ENCODE measurements around the gene SIRPB2. TPM values are rescaled to one million over a fixed set of nuclear protein-coding genes. Genes with fewer than 3 reads are reported as not detected.

SIRPB2 gene
- total RNA-seq, 1 experiment from 2014 or later = not detected

DNA sequence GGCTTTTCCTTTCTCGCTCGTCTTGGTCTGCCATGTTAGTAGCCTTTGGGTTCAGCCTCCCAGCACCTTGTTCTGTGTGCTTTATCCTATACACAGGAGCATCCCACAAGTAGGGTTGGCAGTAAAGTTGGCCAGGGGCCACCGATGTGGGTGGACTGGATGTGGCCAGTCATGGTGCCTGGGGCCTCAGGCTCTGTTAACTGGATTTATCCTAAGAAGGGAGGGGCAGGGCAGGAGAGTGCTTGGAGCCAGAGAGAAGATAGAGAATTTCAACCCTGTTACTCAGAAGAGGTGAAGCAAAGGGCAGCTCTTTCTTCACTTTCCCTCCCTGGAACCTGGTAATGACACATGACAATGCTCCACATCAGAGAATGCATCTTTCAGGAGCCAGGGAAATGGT, 14.1 kb upstream of the SIRPB2 start:
- H3K9ac ChIP-seq (ENCODE audit: extremely low read depth, insufficient read length, low read length) = no peak overlapping the region
- H4K5ac ChIP-seq (ENCODE audit: insufficient read length, low read depth, low read length) = no peak overlapping the region
- Mint-ChIP-seq H3K4me1 (peaks cover 17 to 24% of the 10 kb centered on the region in 2 experiments), H3K9me3 (peaks cover 11 to 12% of the 10 kb centered on the region in 2 experiments), H3K27ac (no peak overlapping the region), H3K27me3 (ENCODE audit: low read depth) (peaks cover 15% of the 10 kb centered on the region), H3K4me3 (no peak overlapping the region), H3K36me3 (ENCODE audit: insufficient read depth in 1 of 3, low read depth in 3 of 3) (peaks cover 0 to 12% (median 3%) of the 10 kb centered on the region in 3 experiments; a peak in 3 of 7 replicates)
- H3T11ph ChIP-seq (ENCODE audit: low read length) = no peak overlapping the region
- H3K79me2 ChIP-seq (ENCODE audit: insufficient read depth, low read length) = no peaks in the 10 kb centered on the region
- no peak overlapping the region for H2AFZ ChIP-seq (ENCODE audit: low read length)
- H2BK15ac ChIP-seq (ENCODE audit: low read depth, low read length) = no peak overlapping the region
- TF ChIP-seq CTCF (conservative IDR thresholded peaks at IDR 0.05) = no peak
- no peak overlapping the region for H3K4ac ChIP-seq (ENCODE audit: low read depth, low read length)
- H2BK120ac ChIP-seq (ENCODE audit: low read depth, low read length, poor library complexity, severe bottlenecking) = no peak overlapping the region
- no peaks in the 10 kb centered on the region for H3K4me1 ChIP-seq (ENCODE audit: insufficient read depth, low read length)
- H4K91ac ChIP-seq (ENCODE audit: insufficient read length, low read depth, low read length) = no peak overlapping the region
- no peak for DNase-seq
- no CpG with 5 or more reads among the region's 3 CpGs for WGBS (ENCODE audit: extremely low coverage, insufficient read length, low lambda C conversion rate)
- H3K23ac ChIP-seq (ENCODE audit: insufficient read length, low read depth, low read length) = no peak overlapping the region
- no peak overlapping the region for H2BK20ac ChIP-seq (ENCODE audit: low read depth, low read length, poor library complexity, severe bottlenecking)
- no peak overlapping the region for H3K14ac ChIP-seq (ENCODE audit: insufficient read depth, low read length)
- H4K8ac ChIP-seq (replicated peaks; ENCODE audit: insufficient read length, low read depth, low read length) = no peak overlapping the region
- no peaks in the 10 kb centered on the region for H3K27me3 ChIP-seq (ENCODE audit: insufficient read depth, low read length)
- H3K4me2 ChIP-seq (ENCODE audit: insufficient read depth, insufficient read length, low read length) = no peak overlapping the region
- no peak overlapping the region for H3K18ac ChIP-seq (ENCODE audit: insufficient read length, low read depth, low read length)
- H2BK5ac ChIP-seq (ENCODE audit: insufficient read length, low read length) = no peak overlapping the region
- no peak overlapping the region for H3K27ac ChIP-seq (ENCODE audit: insufficient read length, low read depth, low read length)
- H4K20me1 ChIP-seq (ENCODE audit: control insufficient read depth, insufficient read depth, insufficient read length) = no peaks in the 10 kb centered on the region
- no peaks in the 10 kb centered on the region for H3K79me1 ChIP-seq (ENCODE audit: insufficient read depth, low read depth, low read length, poor library complexity, severe bottlenecking)
- no peaks in the 10 kb centered on the region for H3K9me3 ChIP-seq (ENCODE audit: control insufficient read depth, low read depth, low read length)
- no peak overlapping the region for H2AK5ac ChIP-seq (ENCODE audit: insufficient read length, low read length)
- no peaks in the 10 kb centered on the region for H3K23me2 ChIP-seq (ENCODE audit: insufficient read length, low read depth, low read length, poor library complexity, severe bottlenecking)
- H3K56ac ChIP-seq (ENCODE audit: insufficient read length, low read depth, low read length) = no peak overlapping the region
- H2BK12ac ChIP-seq (ENCODE audit: insufficient read length, low read depth, low read length) = no peak overlapping the region
